ENCODE results near the gene EARS2. TPM values are rescaled to one million over a fixed set of nuclear protein-coding genes. Genes with fewer than 3 reads are reported as not detected.

Gene EARS2
- polyA plus RNA-seq, 1 donor from 2014 or later, result 22.2 TPM

DNA sequence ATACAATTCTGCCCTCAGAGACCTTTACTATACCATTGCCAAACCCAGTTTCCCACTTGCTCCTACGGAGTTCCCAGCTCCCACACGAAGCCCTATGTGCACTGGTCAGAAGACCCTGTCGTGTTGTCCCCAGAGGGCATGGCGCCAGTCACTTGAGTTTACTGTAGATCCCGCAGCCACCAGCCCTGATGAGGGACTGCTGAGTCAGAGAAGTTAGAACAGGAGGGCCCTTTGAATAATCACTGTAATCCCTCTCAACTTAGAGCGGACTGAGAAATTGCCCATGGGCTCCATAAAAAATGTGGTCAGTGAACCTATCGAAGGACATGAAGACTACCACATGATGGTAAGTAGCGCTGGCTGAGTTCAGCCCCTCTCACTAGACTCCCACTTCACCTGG, 9.6 kb upstream of the EARS2 start:
- Histone ChIP-seq H3K36me3 (ENCODE audit: insufficient read depth, low read length) (no peaks in the 10 kb centered on the region), H2AFZ (ENCODE audit: low read depth, low read length) (no peak overlapping the region), H3K79me2 (replicated peaks; ENCODE audit: insufficient read depth, low read length) (no peaks in the 10 kb centered on the region), H3K9me3 (ENCODE audit: low read length) (no peaks in the 10 kb centered on the region), H3K9me2 (ENCODE audit: insufficient read depth, low read length) (no peaks in the 10 kb centered on the region), H3K4me2 (ENCODE audit: low read length) (no peak overlapping the region), H3K4me3 (ENCODE audit: low read length) (no peak overlapping the region), H4K20me1 (ENCODE audit: insufficient read depth) (no peaks in the 10 kb centered on the region), H3K9ac (ENCODE audit: low read length) (no peak overlapping the region), H3K27me3 (ENCODE audit: insufficient read depth, low read depth, low read length) (no peaks in the 10 kb centered on the region), H3K27ac (ENCODE audit: low read length) (no peak overlapping the region), H3F3A (ENCODE audit: insufficient read depth, low read length, poor library complexity, severe bottlenecking) (no peaks in the 10 kb centered on the region)
- TF ChIP-seq EZH2 (IDR thresholded peaks at IDR 0.05; ENCODE audit: borderline replicate concordance, insufficient read depth, low read length, poor library complexity, severe bottlenecking) (no peak), SMC3 (conservative IDR thresholded peaks at IDR 0.05; ENCODE audit: poor library complexity) (no peak), TAF1 (IDR thresholded peaks at IDR 0.05; ENCODE audit: low read depth) (no peak), RAD21 (conservative IDR thresholded peaks at IDR 0.05) (no peak), EP300 (conservative IDR thresholded peaks at IDR 0.05; ENCODE audit: poor library complexity, severe bottlenecking) (no peak), MXI1 (conservative IDR thresholded peaks at IDR 0.05; ENCODE audit: poor library complexity, severe bottlenecking) (no peak), POLR2AphosphoS5 (IDR thresholded peaks at IDR 0.05) (no peak)
- TF ChIP-seq, protein P1, sequence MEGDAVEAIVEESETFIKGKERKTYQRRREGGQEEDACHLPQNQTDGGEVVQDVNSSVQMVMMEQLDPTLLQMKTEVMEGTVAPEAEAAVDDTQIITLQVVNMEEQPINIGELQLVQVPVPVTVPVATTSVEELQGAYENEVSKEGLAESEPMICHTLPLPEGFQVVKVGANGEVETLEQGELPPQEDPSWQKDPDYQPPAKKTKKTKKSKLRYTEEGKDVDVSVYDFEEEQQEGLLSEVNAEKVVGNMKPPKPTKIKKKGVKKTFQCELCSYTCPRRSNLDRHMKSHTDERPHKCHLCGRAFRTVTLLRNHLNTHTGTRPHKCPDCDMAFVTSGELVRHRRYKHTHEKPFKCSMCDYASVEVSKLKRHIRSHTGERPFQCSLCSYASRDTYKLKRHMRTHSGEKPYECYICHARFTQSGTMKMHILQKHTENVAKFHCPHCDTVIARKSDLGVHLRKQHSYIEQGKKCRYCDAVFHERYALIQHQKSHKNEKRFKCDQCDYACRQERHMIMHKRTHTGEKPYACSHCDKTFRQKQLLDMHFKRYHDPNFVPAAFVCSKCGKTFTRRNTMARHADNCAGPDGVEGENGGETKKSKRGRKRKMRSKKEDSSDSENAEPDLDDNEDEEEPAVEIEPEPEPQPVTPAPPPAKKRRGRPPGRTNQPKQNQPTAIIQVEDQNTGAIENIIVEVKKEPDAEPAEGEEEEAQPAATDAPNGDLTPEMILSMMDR (IDR thresholded peaks at IDR 0.05; ENCODE audit: poor library complexity, severe bottlenecking), result no peak
- TF ChIP-seq, protein P2, sequence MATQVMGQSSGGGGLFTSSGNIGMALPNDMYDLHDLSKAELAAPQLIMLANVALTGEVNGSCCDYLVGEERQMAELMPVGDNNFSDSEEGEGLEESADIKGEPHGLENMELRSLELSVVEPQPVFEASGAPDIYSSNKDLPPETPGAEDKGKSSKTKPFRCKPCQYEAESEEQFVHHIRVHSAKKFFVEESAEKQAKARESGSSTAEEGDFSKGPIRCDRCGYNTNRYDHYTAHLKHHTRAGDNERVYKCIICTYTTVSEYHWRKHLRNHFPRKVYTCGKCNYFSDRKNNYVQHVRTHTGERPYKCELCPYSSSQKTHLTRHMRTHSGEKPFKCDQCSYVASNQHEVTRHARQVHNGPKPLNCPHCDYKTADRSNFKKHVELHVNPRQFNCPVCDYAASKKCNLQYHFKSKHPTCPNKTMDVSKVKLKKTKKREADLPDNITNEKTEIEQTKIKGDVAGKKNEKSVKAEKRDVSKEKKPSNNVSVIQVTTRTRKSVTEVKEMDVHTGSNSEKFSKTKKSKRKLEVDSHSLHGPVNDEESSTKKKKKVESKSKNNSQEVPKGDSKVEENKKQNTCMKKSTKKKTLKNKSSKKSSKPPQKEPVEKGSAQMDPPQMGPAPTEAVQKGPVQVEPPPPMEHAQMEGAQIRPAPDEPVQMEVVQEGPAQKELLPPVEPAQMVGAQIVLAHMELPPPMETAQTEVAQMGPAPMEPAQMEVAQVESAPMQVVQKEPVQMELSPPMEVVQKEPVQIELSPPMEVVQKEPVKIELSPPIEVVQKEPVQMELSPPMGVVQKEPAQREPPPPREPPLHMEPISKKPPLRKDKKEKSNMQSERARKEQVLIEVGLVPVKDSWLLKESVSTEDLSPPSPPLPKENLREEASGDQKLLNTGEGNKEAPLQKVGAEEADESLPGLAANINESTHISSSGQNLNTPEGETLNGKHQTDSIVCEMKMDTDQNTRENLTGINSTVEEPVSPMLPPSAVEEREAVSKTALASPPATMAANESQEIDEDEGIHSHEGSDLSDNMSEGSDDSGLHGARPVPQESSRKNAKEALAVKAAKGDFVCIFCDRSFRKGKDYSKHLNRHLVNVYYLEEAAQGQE (IDR thresholded peaks at IDR 0.05; ENCODE audit: borderline replicate concordance), result no peak

DNA sequence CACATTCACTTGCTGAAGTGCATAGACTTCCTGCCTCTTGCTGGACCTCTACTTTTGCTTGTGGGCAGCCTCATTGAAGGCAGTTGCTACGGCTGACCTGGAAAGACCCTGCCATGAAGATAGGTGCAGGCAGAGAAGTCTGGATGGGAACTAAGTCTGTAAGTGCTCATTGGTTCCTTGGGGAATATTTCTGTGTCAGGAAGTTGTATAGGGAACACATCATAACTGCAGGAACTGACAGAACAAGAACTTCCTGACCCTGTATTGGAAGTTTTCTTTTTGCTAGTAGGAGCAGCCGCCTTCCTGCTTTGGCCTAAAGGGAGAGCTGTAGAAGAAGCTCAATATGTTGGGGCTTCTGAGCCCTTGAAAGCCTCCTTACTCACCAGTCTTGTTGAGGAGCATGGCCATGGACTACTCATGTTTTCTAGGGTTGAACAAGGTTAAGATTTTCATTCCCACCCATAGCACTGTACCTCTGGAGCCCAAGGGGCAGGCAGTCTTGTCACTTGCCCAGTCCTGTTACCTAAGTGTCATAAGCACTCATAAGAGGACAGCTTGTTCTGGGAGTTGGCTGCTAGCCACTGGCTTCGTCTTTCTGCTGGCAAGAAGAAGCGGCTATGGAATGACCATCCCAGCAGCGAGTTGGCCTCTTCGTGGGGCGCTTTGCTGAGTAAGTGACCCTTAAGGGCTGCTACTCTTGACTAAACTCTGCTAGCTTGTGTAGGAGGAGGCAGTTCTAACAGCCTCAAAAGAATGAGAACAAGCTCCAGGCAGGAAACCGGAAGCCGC, 7.6 kb upstream of the EARS2 start:
- no peak overlapping the region for H3K9ac ChIP-seq (ENCODE audit: low read length)
- no peaks in the 10 kb centered on the region for H3K36me3 ChIP-seq (ENCODE audit: insufficient read depth, low read length)
- no peak overlapping the region for H2AFZ ChIP-seq (ENCODE audit: low read depth, low read length)
- H3F3A ChIP-seq (ENCODE audit: insufficient read depth, low read length, poor library complexity, severe bottlenecking), result no peaks in the 10 kb centered on the region
- H3K9me2 ChIP-seq (ENCODE audit: insufficient read depth, low read length), result no peaks in the 10 kb centered on the region
- H3K9me3 ChIP-seq (ENCODE audit: low read length), result no peaks in the 10 kb centered on the region
- no peaks in the 10 kb centered on the region for H3K27me3 ChIP-seq (ENCODE audit: insufficient read depth, low read depth, low read length)
- TF ChIP-seq EP300 (conservative IDR thresholded peaks at IDR 0.05; ENCODE audit: poor library complexity, severe bottlenecking) (no peak), RAD21 (conservative IDR thresholded peaks at IDR 0.05) (no peak), SMC3 (conservative IDR thresholded peaks at IDR 0.05; ENCODE audit: poor library complexity) (no peak), TAF1 (IDR thresholded peaks at IDR 0.05; ENCODE audit: low read depth) (no peak), MXI1 (conservative IDR thresholded peaks at IDR 0.05; ENCODE audit: poor library complexity, severe bottlenecking) (no peak), POLR2AphosphoS5 (IDR thresholded peaks at IDR 0.05) (no peak), EZH2 (IDR thresholded peaks at IDR 0.05; ENCODE audit: borderline replicate concordance, insufficient read depth, low read length, poor library complexity, severe bottlenecking) (no peak)
- TF ChIP-seq, protein P2 (IDR thresholded peaks at IDR 0.05; ENCODE audit: borderline replicate concordance), result no peak
- TF ChIP-seq, protein P1 (IDR thresholded peaks at IDR 0.05; ENCODE audit: poor library complexity, severe bottlenecking), result no peak
- H4K20me1 ChIP-seq (ENCODE audit: insufficient read depth), result no peaks in the 10 kb centered on the region
- H3K4me2 ChIP-seq (ENCODE audit: low read length), result no peak overlapping the region
- H3K27ac ChIP-seq (ENCODE audit: low read length), result no peak overlapping the region
- H3K4me3 ChIP-seq (ENCODE audit: low read length), result no peak overlapping the region
- peaks cover 9% of the 10 kb centered on the region for H3K79me2 ChIP-seq (replicated peaks; ENCODE audit: insufficient read depth, low read length)
